Measurements from ENCODE around the gene SOX5.

The SOX5 gene

DNA sequence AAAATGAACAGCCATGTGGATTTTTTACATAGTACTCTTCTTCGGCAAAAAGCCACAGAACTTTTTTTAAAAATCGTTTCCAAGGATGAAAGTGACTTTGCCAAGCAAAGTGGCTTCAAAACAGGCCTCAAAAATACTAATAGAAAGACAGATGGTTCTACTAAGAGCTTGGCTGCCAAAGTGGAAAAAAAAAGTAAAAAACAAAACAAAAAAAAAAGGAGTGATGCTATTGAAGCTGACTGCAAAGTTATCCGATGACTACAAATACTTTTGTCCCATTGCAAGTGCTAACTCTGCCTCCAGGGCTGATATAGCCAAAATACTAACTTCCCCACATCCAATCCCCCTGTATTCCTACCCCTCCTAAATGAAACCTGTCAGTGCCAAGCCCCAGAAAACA is 277.6 kb downstream of the SOX5 start:
- DNase-seq = no peak

GRCh38 chr12:23670684-23671083 is 278.8 kb downstream of the SOX5 start:
- DNase-seq = no peak

DNA sequence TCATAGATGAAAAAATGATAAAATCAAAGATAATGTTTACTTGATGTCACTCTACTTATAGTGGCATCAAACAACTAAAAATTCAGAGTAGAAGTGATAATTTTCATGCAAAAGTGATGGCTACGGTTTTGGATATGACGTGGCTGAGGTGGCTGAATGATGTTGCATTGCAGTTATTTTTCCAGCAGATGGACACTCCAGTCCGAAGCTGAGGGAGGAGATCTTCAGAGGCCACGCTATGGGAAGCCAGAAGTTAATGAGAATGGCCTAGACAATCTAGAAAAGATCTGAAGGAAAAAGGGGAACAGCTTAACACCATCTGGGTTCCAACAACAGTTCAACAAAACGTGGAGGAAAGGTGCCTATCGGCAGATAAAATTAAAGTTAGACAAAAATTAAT is 279.8 kb downstream of the SOX5 start:
- no peak for DNase-seq

DNA sequence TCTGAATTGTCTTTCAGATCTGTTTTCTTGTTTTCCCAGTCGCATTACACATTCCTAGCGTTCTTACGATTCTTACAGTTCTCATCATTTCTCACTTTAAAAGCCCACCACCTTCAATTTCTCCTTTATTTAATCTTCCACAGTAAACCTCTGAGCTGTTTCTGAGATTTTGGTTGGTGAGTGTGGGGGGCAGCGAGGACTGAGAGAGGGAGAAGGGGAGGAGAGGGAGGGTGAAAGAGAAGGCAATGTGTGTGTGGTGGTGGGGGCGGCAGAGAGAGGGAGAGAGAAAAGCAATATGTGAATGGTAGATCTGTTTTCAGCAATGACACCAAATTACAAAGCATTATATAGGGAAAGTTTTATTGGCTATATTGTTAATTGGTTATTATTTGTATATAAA is 282.6 kb downstream of the SOX5 start:
- no peak for DNase-seq

DNA sequence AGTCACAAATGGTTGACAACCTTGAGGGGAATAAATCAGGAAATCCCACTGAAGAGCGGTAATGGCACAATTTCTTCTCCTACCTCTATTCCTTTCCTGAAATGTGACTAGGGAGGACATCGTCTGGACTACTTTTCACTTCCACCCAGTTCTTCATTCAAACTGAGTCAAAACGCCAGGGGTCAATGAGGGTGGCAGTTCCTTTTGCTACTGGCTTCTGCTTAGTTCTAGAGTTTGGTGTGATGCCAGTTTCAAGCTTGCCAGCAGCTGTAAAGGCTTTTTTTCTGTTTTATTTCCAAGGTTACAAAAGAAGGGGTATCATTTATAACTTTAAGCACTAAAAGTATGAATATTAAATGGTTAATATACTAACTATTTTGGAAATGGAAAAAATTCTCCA is 286.5 kb downstream of the SOX5 start:
- DNase-seq = no peak

DNA sequence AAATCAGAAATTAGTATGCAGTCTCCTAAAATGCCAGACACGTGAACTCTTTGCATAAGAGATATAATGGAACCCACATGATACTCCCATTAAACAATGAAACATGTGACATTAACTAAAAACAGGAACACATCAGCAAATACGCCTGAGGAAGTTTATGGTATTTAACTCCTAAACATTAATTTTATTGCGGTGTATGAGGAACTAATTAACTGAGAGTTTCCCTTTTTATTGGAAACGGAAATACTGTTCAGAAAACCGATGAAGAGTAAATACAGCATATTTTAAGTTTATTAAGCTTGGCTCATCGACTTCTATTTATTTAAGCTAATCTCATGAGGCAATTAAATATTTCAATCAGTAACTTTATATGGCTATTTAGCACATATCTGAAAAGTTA is 290.3 kb downstream of the SOX5 start:
- DNase-seq = no peak

- DNase-seq = no peak
Observed at GRCh38 chr12:23657598-23657997, 291.9 kb downstream of the SOX5 start.

DNA sequence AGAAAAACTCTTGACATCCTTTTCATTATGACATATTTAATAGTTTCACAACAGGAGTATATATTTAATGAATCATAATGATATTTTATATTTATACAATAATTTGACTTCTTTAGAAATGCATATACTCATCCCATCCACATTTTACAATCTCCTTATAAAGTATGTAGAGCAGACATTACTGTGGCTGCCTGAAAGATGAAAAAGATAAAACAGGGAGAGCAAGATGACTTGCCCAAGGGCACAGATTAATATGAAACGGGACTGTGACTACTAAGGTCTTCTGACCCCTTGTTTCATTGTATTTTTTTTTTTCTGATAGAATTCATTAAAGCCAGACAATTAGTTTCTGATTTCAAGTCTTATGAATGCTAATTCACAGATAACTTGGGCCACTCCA is 293.6 kb downstream of the SOX5 start:
- no peak for DNase-seq

- DNase-seq = no peak
Observed at GRCh38 chr12:23655112-23655511, 294.4 kb downstream of the SOX5 start.

DNA sequence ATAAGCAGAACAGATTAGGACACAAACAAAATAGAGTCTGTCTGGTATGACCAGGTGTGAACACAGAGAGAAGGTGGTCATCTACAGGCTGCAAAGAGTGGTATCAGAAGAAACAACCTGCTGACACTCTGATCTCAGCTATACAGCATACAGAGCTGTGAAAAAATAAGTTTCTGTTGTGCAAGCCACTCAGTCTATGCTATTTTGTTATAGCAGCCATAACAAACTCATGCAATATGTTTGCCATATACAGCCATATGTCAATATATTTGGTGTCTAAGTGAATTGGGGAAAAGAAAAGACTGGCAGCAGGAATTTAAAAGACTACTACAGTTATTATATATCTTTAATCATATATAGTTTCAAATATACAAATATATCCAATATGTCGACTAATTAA is 300.9 kb downstream of the SOX5 start:
- no peak for DNase-seq

GRCh38 chr12:23640754-23641153 is 308.7 kb downstream of the SOX5 start:
- DNase-seq = no peak

DNA sequence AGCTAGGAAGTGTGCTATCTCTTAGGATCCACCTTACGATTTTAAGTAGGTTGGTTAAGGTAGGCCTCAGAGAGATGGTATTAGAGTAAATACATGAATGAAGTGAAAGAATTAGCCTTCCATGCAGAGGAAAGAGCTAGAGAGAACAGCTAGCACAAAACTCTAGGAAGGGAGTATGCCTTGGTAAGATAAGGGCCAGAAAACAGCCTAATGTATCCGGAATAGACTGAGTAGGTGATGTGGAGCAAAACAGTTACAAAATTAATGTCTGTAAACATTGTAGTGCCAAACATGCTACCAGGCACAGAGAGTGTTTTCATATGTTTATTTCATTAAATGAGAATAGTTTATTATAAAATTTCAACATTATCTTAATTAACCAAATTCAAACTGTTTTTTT is 315.1 kb downstream of the SOX5 start:
- no peak for DNase-seq

GRCh38 chr12:23631786-23632377 is 317.6 kb downstream of the SOX5 start:
- no peak for DNase-seq

DNA sequence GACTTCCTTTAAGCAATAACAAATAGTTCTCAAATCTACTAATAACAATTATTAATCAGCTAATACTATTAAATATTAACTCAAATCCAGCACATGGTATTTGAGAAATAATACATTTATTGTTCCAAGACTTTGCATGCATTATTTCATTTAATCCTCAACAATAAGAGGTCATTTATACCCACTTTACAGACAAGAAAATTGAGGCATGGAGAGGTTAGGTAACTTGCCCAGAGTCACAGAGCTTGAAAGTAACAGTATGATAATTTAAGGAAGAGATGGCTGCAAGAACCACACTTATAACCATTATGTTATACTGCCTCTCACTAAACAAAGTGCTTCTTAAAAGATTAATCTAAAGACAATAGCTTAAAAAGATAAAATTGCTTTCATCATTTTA is 318.9 kb downstream of the SOX5 start:
- no peak for DNase-seq

GRCh38 chr12:23628806-23629205 is 320.7 kb downstream of the SOX5 start:
- DNase-seq = no peak

GRCh38 chr12:23626791-23627190 is 322.7 kb downstream of the SOX5 start:
- no peak for DNase-seq

DNA sequence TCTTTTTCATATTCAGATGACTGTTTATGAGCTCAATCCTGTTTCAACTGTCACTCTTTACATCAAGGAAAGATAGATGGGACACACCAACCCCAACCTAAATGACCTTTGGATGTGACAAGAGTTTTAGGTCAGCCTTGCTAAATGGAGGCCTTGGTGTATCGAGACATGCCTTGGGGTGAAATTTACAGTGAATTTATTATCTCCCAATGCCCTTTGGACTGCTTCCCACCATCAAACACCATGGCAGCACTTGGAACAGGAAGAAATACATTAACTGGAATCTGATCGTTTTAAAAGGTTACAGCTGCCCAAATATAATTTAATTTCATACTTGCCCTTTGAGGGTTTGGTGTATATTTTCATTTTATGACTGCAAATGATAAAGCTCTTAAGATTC is 327.6 kb downstream of the SOX5 start:
- DNase-seq = no peak

DNA sequence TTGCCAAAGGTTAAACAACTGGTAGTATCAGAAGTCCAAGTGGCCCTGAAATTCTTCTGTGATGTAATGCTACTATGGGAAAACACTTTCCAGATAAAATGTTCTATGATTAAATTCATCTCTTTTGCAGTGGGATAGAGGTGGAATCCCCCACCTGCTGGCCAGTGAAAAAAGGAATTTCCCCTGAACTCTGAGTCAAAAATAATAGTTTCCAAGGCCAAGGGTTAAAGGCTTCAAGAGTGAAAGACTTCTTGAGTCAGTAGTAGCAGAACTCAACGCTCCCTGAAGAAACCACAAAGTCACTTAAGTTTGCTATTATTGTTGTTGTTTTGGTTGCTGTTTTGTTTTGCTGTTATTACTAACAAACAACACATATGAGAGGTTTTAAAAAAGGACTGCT is 330.8 kb downstream of the SOX5 start:
- no peak for DNase-seq

DNA sequence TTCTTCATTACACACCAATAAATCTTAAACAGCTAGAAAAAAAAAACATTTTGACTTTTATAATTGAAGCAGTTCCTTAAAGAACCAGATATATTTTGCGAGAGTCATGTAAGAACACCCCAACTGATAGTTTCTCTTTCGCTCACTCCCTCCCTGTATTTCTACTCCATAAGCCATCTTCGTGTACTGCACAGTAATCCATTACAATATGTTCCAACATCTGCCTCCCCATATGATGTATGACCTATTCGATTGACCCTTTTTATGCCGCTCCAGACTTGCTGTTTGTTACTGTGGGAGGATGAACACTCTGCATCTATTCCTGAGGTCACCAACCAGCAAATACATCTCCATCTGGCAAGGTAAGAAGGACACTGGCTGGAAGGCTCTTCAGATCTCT is 331.7 kb downstream of the SOX5 start:
- DNase-seq = no peak

DNA sequence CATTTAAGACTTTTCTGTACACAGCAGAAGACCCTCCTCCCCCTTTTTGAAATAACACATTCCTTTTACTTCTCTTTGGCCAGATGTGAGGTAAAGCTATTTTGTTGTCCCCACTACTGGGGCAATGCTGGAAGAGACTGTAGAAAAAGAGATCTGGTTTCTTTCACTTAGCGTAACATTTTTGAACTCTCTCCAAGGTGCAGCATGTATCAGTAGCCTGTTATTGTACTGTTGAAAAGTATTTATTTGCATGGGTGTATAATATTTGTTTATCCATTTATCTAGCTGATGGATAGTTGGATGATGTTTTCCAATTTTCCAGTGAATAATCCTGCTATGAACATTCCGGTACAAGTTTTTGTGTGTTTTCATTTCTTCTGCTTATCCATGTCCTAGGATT is 335.2 kb downstream of the SOX5 start:
- DNase-seq = no peak

DNA sequence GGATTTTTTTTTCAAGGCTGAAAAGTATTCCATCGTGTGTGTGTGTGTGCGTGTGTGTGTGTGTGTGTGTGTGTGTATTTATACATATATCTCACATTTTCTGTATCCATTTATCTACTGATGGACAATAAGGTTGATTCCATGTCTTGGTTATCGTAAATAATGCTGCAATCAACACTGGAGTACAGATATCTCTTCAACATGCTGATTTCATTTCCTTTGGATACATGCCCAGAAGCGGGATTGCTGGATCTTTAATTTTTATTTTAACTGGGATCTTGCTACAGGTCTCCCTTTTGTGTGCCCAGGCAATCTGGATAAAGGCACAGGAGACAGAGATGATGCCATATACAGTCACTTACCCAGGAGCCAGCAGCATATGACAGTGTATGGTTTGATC is 338.1 kb downstream of the SOX5 start:
- DNase-seq = no peak

DNA sequence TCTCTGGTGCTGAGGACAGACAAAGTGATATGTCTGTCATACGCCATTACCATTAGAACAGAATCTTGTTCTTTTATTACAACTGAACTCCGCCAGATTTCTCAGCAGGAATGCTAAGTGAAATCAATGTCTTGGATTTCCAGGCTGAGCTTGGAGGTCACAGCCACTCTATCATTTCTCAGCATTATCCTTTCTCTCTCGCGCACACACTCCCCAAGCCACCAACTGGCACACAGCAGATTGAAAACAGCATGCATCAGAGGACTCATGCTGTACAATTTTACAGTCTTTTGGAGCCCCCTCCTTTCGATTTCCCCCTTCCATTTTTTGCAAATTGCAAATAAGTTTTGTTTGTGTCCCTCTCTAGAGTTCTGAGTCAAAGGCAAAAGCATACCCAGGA is 348.6 kb downstream of the SOX5 start:
- no peak for DNase-seq

DNA sequence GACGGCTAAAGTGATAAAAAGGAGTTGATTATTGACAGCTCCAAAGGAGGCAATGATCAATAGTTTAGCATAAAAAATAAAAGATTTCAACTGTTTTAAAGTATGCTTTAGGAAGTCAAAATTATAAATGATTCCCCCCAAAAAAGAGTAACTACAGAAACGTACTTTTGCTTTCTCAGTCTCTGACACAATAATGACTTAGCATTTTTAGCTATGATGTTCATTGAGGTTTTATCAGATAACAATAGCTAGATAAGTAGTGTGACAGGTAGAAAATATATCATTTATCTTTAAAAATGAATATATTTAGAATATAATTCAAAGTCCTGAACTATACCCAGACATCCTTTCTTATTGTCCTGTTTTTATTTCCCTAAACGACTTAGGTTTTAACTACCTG is 352.9 kb downstream of the SOX5 start:
- DNase-seq = no peak

DNA sequence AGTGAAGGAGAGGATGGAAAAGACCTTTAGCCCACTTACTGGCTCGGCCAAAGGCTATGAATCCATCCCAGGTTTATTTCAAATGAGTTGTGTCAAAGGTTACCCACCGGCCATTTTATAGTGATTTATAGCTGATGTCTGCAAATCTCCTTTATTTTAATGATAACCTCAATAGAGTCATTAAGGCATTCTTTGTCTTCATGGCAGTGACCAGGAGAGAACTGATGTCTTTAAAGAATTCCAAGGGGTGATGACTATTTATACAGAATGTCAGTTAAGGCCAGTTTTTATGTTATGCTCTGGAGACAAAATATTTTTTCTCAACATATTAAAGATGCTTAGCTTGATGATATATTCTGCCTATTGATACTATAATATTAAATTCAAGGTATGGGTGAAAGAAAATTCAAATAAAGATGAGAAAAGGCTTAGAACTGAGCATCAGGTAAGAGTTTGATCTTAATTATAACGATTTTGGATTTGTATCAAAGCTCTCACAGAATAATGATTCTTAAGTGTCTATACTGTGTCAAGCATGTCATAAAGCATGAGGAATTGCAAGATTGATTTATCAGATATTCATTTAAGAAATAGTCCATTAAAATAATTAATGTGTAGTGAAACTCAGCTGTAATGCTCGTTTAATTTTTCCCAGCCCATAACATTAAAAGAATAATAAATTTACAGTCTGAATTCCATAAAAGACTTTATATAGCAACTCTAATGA is 361.5 kb downstream of the SOX5 start:
- no peak for DNase-seq

DNA sequence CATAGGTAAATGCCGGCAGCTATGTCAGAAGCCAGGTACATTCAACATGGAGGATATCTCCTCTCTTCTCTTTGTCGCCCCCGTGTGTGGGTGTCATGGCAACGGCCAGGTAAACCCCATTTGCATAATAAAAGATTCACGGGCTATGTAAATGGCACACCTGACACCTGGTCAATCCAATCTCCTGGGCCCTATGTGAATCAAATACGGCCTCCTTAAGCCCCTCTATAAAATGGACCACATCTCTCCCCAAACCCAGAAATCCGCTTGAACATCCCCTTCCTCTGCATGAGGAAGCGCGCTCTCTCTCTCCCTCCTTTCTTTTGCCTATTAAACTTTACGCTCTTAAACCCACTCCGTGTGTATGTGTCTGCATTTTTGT is 363.7 kb downstream of the SOX5 start:
- no peak for DNase-seq

Measured in CD4-positive, alpha-beta T cell treated with Interleukin-17A for 1 hour (primary cell).